HG02798 (cell line): ENCODE results near the gene STPG4.

Source experiments
- ATAC-seq: cut with Tn5 transposase; IDR thresholded peaks from one replicate; pipeline ENCODE4 v1.9.1; 2021; ENCODE audit warnings: mild to moderate bottlenecking; ENCODE audit not compliant: unreplicated experiment, poor library complexity

Gene STPG4

GRCh38 chr2:47093626-47094025, 61.5 kb downstream of the STPG4 start:
- ATAC-seq, result no peak

- no peak for ATAC-seq
Measured at GRCh38 chr2:47092465-47092864, 62.6 kb downstream of the STPG4 start.

GRCh38 chr2:47091118-47091517, 64.0 kb downstream of the STPG4 start:
- no peak for ATAC-seq

GRCh38 chr2:47089083-47089464, 66.0 kb downstream of the STPG4 start:
- ATAC-seq, result no peak

GRCh38 chr2:47088371-47089082, 66.6 kb downstream of the STPG4 start:
- no peak for ATAC-seq

GRCh38 chr2:47087051-47087450, 68.1 kb downstream of the STPG4 start:
- no peak for ATAC-seq

GRCh38 chr2:47086571-47086970, 68.5 kb downstream of the STPG4 start:
- no peak for ATAC-seq

GRCh38 chr2:47086054-47086471, 69.0 kb downstream of the STPG4 start:
- ATAC-seq, result no peak

- ATAC-seq, result no peak
Measured at GRCh38 chr2:47083886-47084687, 71.0 kb downstream of the STPG4 start.

GRCh38 chr2:47083485-47083884, 71.6 kb downstream of the STPG4 start:
- no peak for ATAC-seq

- no peak for ATAC-seq
Measured at GRCh38 chr2:47083005-47083404, 72.1 kb downstream of the STPG4 start.

- ATAC-seq, result no peak
Measured at GRCh38 chr2:47080888-47081301, 74.2 kb downstream of the STPG4 start.

GRCh38 chr2:47079515-47080412, 75.3 kb downstream of the STPG4 start:
- no peak for ATAC-seq

- no peak for ATAC-seq
Measured at GRCh38 chr2:47078541-47079482, 76.3 kb downstream of the STPG4 start.

- no peak for ATAC-seq
Measured at GRCh38 chr2:47077442-47078117, 77.5 kb downstream of the STPG4 start.

GRCh38 chr2:47076586-47077441, 78.3 kb downstream of the STPG4 start:
- ATAC-seq, result no peak

GRCh38 chr2:47076126-47076506, 79.0 kb downstream of the STPG4 start:
- ATAC-seq, result no peak
